A549 (cell line): ENCODE measurements around the gene TSPAN4. TPM values are rescaled to one million over a fixed set of nuclear protein-coding genes. Genes with fewer than 3 reads are reported as not detected.

Experiments
- ATAC-seq, 2 experiments: fragments of 200-7000 bp in 1 of 2; fragments of >200 bp in 1 of 2; cut with Nextera tagmentation in 1 of 2; cut with Tn5 transposase in 1 of 2; 3 replicates each; pipeline versions ENCODE4 v1.8.0 to v1.9.1; 2018 to 2020; ENCODE audit warnings: mild to moderate bottlenecking in 1 of 2, moderate library complexity in 1 of 2
- CTCF ChIA-PET: fragments of 300-600 bp; sonication (Branson Sonifier 250); formaldehyde crosslinking; extraction: SDS; loops from one replicate; lab custom pipeline; 2021; ENCODE audit warnings: antibody characterized with exemption, inconsistent platforms; lab: Yijun Ruan, JAX
- POLR2A ChIA-PET: fragments of 350-600 bp; formaldehyde crosslinking; extraction: SDS; loops from one replicate; lab custom pipeline; 2021; ENCODE audit warnings: antibody characterized with exemption, inconsistent platforms; lab: Yijun Ruan, JAX
- DNase-seq, 2 experiments: peaks; one replicate each; pipeline versions ENCODE4 v3.0.0 to v3.0.0-alpha.2; 2011 to 2016; ENCODE audit warnings: low read depth in 1 of 2, low spot score in 1 of 2
- FAIRE-seq: peaks from 2 replicates; lab custom pipeline; 2011; peaks lifted over from hg19 to GRCh38; lab: Jason Lieb, UNC
- H3K27ac ChIP-seq, 2 experiments: fragments of >200 bp; sonication (Bioruptor Twin); formaldehyde crosslinking; 3 replicates each; pipeline ENCODE4 v1.5.1; 2016 to 2017
- H3K4me1 ChIP-seq: fragments of >200 bp; sonication (Bioruptor Twin); formaldehyde crosslinking; 3 replicates; pipeline ENCODE4 v1.6.1; 2016
- H3K4me2 ChIP-seq: fragments of >200 bp; sonication (Bioruptor Twin); formaldehyde crosslinking; 3 replicates; pipeline ENCODE4 v1.6.1; 2016
- H3K4me3 ChIP-seq: fragments of >200 bp; sonication (Bioruptor Twin); formaldehyde crosslinking; 3 replicates; pipeline ENCODE4 v1.5.1; 2016
- H3K9me3 ChIP-seq: fragments of >200 bp; sonication (Bioruptor Twin); formaldehyde crosslinking; 3 replicates; pipeline ENCODE4 v1.6.1; 2016
- CEBPB ChIP-seq, 2 experiments: fragments of >200 bp in 1 of 2; sonication (Bioruptor Twin) in 1 of 2; formaldehyde crosslinking in 1 of 2; IDR thresholded peaks; 2 replicates each; pipeline ENCODE4 v1.6.1; 2012 to 2016
- CTCF ChIP-seq: fragments of >200 bp; sonication (Bioruptor Twin); formaldehyde crosslinking; IDR thresholded peaks from 3 replicates; pipeline ENCODE4 v1.5.1; 2016
- EHF ChIP-seq: fragments of 250-450 bp; sonication (Bioruptor Pico); IDR thresholded peaks from 2 replicates; pipeline ENCODE4 v1.5.0; 2020; ENCODE audit warnings: mild to moderate bottlenecking
- ELK1 ChIP-seq: fragments of 150-350 bp; IDR thresholded peaks from 2 replicates; pipeline ENCODE4 v1.6.1; 2014; ENCODE audit warnings: low read depth, mild to moderate bottlenecking, low read length
- FOSB ChIP-seq: fragments of 250-450 bp; sonication (Bioruptor Pico); IDR thresholded peaks from 2 replicates; pipeline ENCODE4 v1.5.0; 2020; ENCODE audit warnings: mild to moderate bottlenecking, moderate library complexity
- GATA3 ChIP-seq: IDR thresholded peaks from 2 replicates; pipeline ENCODE4 v1.6.1; 2012; ENCODE audit warnings: borderline replicate concordance
- HES2 ChIP-seq: fragments of >200 bp; sonication (Bioruptor Twin); formaldehyde crosslinking; IDR thresholded peaks from 2 replicates; pipeline ENCODE4 v1.6.1; 2016
- HOXB13 ChIP-seq: fragments of 250-450 bp; sonication (Bioruptor Pico); IDR thresholded peaks from 2 replicates; pipeline ENCODE4 v1.5.0; 2020; ENCODE audit warnings: low read depth, mild to moderate bottlenecking, moderate library complexity
- MAFK ChIP-seq: fragments of 450-650 bp; IDR thresholded peaks from 2 replicates; pipeline ENCODE4 v1.6.1; 2014; ENCODE audit not compliant: partially characterized antibody
- MAZ ChIP-seq: fragments of 150-350 bp; IDR thresholded peaks from 2 replicates; pipeline ENCODE4 v1.6.1; 2014; ENCODE audit warnings: antibody characterized with exemption, low read depth, low read length, borderline replicate concordance
- MYC ChIP-seq: IDR thresholded peaks from 2 replicates; pipeline ENCODE4 v1.6.1; 2012; ENCODE audit warnings: mild to moderate bottlenecking, inconsistent platforms, low read length, improper control_type of control experiment, borderline replicate concordance
- POLR2AphosphoS2 ChIP-seq: conservative IDR thresholded peaks from 2 replicates; pipeline ENCODE4 v1.6.1; 2012; ENCODE audit warnings: low read length, improper control_type of control experiment, inconsistent platforms
- RAD21 ChIP-seq, 2 experiments: fragments of >200 bp in 1 of 2; sonication (Bioruptor Twin) in 1 of 2; formaldehyde crosslinking in 1 of 2; IDR thresholded peaks in 1 of 2; conservative IDR thresholded peaks in 1 of 2; 2 replicates in 1 of 2; 3 replicates in 1 of 2; pipeline ENCODE4 v1.6.1; 2012 to 2018; ENCODE audit warnings: inconsistent platforms in 1 of 2
- RARB ChIP-seq: fragments of 250-450 bp; sonication (Bioruptor Pico); IDR thresholded peaks from 2 replicates; pipeline ENCODE4 v1.8.0; 2021; ENCODE audit warnings: mild to moderate bottlenecking, moderate library complexity
- RCOR1 ChIP-seq: fragments of 150-350 bp; IDR thresholded peaks from 2 replicates; pipeline ENCODE4 v1.6.1; 2014; ENCODE audit warnings: antibody characterized with exemption, low read length, low read depth
- RNF2 ChIP-seq: fragments of 200-600 bp; sonication (generic); IDR thresholded peaks from 2 replicates; pipeline ENCODE4 v1.6.1; 2016; ENCODE audit warnings: low read depth, mild to moderate bottlenecking, antibody characterized with exemption, moderate library complexity, borderline replicate concordance
- SMC3 ChIP-seq: fragments of >200 bp; sonication (Bioruptor Twin); formaldehyde crosslinking; IDR thresholded peaks from 3 replicates; pipeline ENCODE4 v1.6.1; 2018; ENCODE audit warnings: inconsistent platforms
- TFCP2L1 ChIP-seq: fragments of 250-450 bp; sonication (Bioruptor Pico); IDR thresholded peaks from 2 replicates; pipeline ENCODE4 v1.5.0; 2021; ENCODE audit warnings: mild to moderate bottlenecking
- USF2 ChIP-seq: fragments of 450-650 bp; IDR thresholded peaks from 2 replicates; pipeline ENCODE4 v1.6.1; 2014; ENCODE audit warnings: antibody characterized with exemption
- ZNF302 ChIP-seq: fragments of 250-450 bp; sonication (Bioruptor Pico); IDR thresholded peaks from 2 replicates; pipeline ENCODE4 v1.9.0; 2021; ENCODE audit warnings: inconsistent platforms, mild to moderate bottlenecking, moderate library complexity
- WGBS: methylation state at CpG from one replicate; pipeline ENCODE4 v1.1.6; 2017; ENCODE audit errors: missing lambda C conversion rate; 5-methylcytosine and 5-hydroxymethylcytosine counted together
- polyA plus RNA-seq, 4 experiments: library from polyadenylated mRNA; depleted of rRNA in 3 of 4; stranded (reverse); fragments of >200 nt; fragmentation: RNase III in 1 of 4; extraction: RNeasy Plus Mini Kit Qiagen cat#74134 plus additional on column Dnase treatment in 1 of 4; gene quantifications; 2 replicates in 3 of 4; 3 replicates in 1 of 4; pipeline ENCODE4 v1.2.3, GENCODE V29; 2011 to 2017

TSPAN4 gene
- polyA plus RNA-seq, 2 of the 4 experiments (the other 2 are of a cell fraction): 83.5 to 145 TPM

GRCh38 chr11:897253-898142, 54.8 kb downstream of the TSPAN4 start (continued):
- TF ChIP-seq RARB (CRISPR knock-in tag): no peak
- TF ChIP-seq MAFK: no peak

- DNase-seq (peak; percentile 36 to 57), FAIRE-seq (no peak), ATAC-seq (peak; percentile 65 to 80; a peak in 4 of 6 replicates)
- TF ChIP-seq POLR2AphosphoS2 (no peak), RAD21 (conservative IDR thresholded peaks at IDR 0.05 in 1 of 2, IDR thresholded peaks at IDR 0.05 in 1 of 2) (peak in 1 of 2 experiments; percentile 40; a peak in 2 of 5 replicates), FOSB (no peak)
- ChIA-PET CTCF (interaction anchor here (0.6 to 2.4 kb wide), 17 partner anchors 8 to 194 kb away, joined by 3 to 20 read pairs (median 4); no protein-coding TSS in a partner anchor), POLR2A (no interaction called here)
- no peaks in the 10 kb centered on the region for H3K9me3 ChIP-seq
- no peak overlapping the region for H3K4me3 ChIP-seq
- WGBS: 67% methylated on average over 1 of the region's 10 CpGs
- no peak overlapping the region for H3K27ac ChIP-seq
- no peak overlapping the region for H3K4me2 ChIP-seq
- H3K4me1 ChIP-seq: no peaks in the 10 kb centered on the region
These were observed 55.5 kb downstream of the TSPAN4 start for GRCh38 chr11:898143-898511.

- ChIA-PET CTCF (interaction anchor here (0.6 to 2.4 kb wide), 19 partner anchors 8 to 194 kb away, joined by 3 to 20 read pairs (median 4); no protein-coding TSS in a partner anchor), POLR2A (no interaction called here)
- no peak for FAIRE-seq
- H3K4me1 ChIP-seq: no peaks in the 10 kb centered on the region
- no peak overlapping the region for H3K27ac ChIP-seq
- peak; percentile 65 to 83 for ATAC-seq
- H3K9me3 ChIP-seq: no peaks in the 10 kb centered on the region
- no peak overlapping the region for H3K4me2 ChIP-seq
- no peak overlapping the region for H3K4me3 ChIP-seq
- no peak for TF ChIP-seq MAZ
- TF ChIP-seq RCOR1: no peak
- peak; percentile 25; the same call in 1 of the 3 replicates for TF ChIP-seq SMC3
- no peak for TF ChIP-seq MYC
- TF ChIP-seq CEBPB (IDR thresholded peaks at IDR 0.05): no peak
- no peak for TF ChIP-seq GATA3
- TF ChIP-seq CTCF: peak; percentile 39
- TF ChIP-seq HOXB13 (CRISPR knock-in tag): no peak
- TF ChIP-seq HES2: no peak
- TF ChIP-seq USF2: peak; percentile 41
- peak; percentile 60 to 71 for TF ChIP-seq RAD21 (conservative IDR thresholded peaks at IDR 0.05 in 1 of 2, IDR thresholded peaks at IDR 0.05 in 1 of 2)
- no peak for TF ChIP-seq ELK1
- TF ChIP-seq EHF (CRISPR knock-in tag): no peak
- TF ChIP-seq TFCP2L1 (CRISPR knock-in tag): no peak
- TF ChIP-seq ZNF302 (CRISPR knock-in tag): no peak
- TF ChIP-seq RNF2: no peak
- peak in 1 of 2 experiments; percentile 56 for DNase-seq
- WGBS: 92% methylated on average over 20 of the region's 22 CpGs
These were observed 56.0 kb downstream of the TSPAN4 start for GRCh38 chr11:898540-899190.
